Neural cell (in vitro differentiated cells): ENCODE measurements around the gene THAP7. TPM values are rescaled to one million over a fixed set of nuclear protein-coding genes. Genes with fewer than 3 reads are reported as not detected.

Source experiments
- H2AFZ ChIP-seq: fragments of 200-600, 300-800 bp; sonication (generic), shearing (Covaris generic); 2 replicates; pipeline ENCODE4 v1.6.0; 2014; ENCODE audit warnings: low read depth, mild to moderate bottlenecking, antibody characterized with exemption, low read length, moderate library complexity
- H3F3A ChIP-seq: fragments of 200-600 bp; shearing (Covaris generic); 2 replicates; pipeline ENCODE4 v1.6.1; 2016; ENCODE audit warnings: mild to moderate bottlenecking, moderate library complexity, mixed read lengths, antibody characterized with exemption, low read length; ENCODE audit not compliant: insufficient read depth, poor library complexity, severe bottlenecking
- H3K27ac ChIP-seq: fragments of 200-600, 300-800 bp; sonication (generic), shearing (Covaris generic); 2 replicates; pipeline ENCODE4 v1.5.1; 2014; ENCODE audit warnings: mild to moderate bottlenecking, low read length, moderate library complexity
- H3K27me3 ChIP-seq: fragments of 300-800, 200-600 bp; sonication (generic), shearing (Covaris generic); 2 replicates; pipeline ENCODE4 v1.6.0; 2014; ENCODE audit warnings: mild to moderate bottlenecking, low read depth, low read length, moderate library complexity; ENCODE audit not compliant: insufficient read depth
- H3K36me3 ChIP-seq: fragments of 300-800, 200-600 bp; sonication (generic), shearing (Covaris generic); 2 replicates; pipeline ENCODE4 v1.5.1; 2014; ENCODE audit warnings: mild to moderate bottlenecking, antibody characterized with exemption, low read length, moderate library complexity; ENCODE audit not compliant: insufficient read depth
- H3K4me2 ChIP-seq: fragments of 300-800, 200-600 bp; sonication (generic), shearing (Covaris generic); 2 replicates; pipeline ENCODE4 v1.6.0; 2014; ENCODE audit warnings: mild to moderate bottlenecking, low read length
- H3K4me3 ChIP-seq: fragments of 300-800, 200-600 bp; sonication (generic), shearing (Covaris generic); 2 replicates; pipeline ENCODE4 v1.5.1; 2014; ENCODE audit warnings: mild to moderate bottlenecking, low read length, moderate library complexity
- H3K79me2 ChIP-seq: fragments of 200-600 bp; shearing (Covaris generic); replicated peaks from 2 replicates; pipeline ENCODE4 v1.6.0; 2014; ENCODE audit warnings: mild to moderate bottlenecking, low read length, moderate library complexity; ENCODE audit not compliant: insufficient read depth
- H3K9ac ChIP-seq: fragments of 300-800, 200-600 bp; sonication (generic), shearing (Covaris generic); 2 replicates; pipeline ENCODE4 v1.6.1; 2016; ENCODE audit warnings: mild to moderate bottlenecking, low read length, mixed read lengths
- H3K9me2 ChIP-seq: fragments of 200-600 bp; shearing (Covaris generic); 2 replicates; pipeline ENCODE4 v1.6.1; 2016; ENCODE audit warnings: mild to moderate bottlenecking, low read length, mixed read lengths; ENCODE audit not compliant: insufficient read depth
- H3K9me3 ChIP-seq: fragments of 200-600, 300-800 bp; sonication (generic), shearing (Covaris generic); 2 replicates; pipeline ENCODE4 v1.6.1; 2016; ENCODE audit warnings: mild to moderate bottlenecking, mixed run types, low read length, moderate library complexity, mixed read lengths
- H4K20me1 ChIP-seq: fragments of 200-600 bp; shearing (Covaris generic); 2 replicates; pipeline ENCODE4 v1.6.1; 2016; ENCODE audit warnings: mild to moderate bottlenecking, mixed run types; ENCODE audit not compliant: insufficient read depth
- CTCF ChIP-seq: fragments of 450-650 bp; IDR thresholded peaks from 2 replicates; pipeline ENCODE4 v1.5.1; 2014; ENCODE audit warnings: antibody characterized with exemption, mild to moderate bottlenecking, moderate library complexity; ENCODE audit not compliant: poor library complexity, severe bottlenecking
- EP300 ChIP-seq: fragments of 450-650 bp; conservative IDR thresholded peaks from 2 replicates; pipeline ENCODE4 v1.6.1; 2014; ENCODE audit warnings: antibody characterized with exemption, mild to moderate bottlenecking, moderate library complexity; ENCODE audit not compliant: poor library complexity, severe bottlenecking
- EZH2 ChIP-seq: fragments of 200-600, 300-800 bp; shearing (Covaris generic), sonication (generic); IDR thresholded peaks from 2 replicates; pipeline ENCODE4 v1.6.1; 2014; ENCODE audit warnings: antibody characterized with exemption, low read length, borderline replicate concordance, mild to moderate bottlenecking; ENCODE audit not compliant: insufficient read depth, poor library complexity, severe bottlenecking
- MXI1 ChIP-seq: fragments of 450-650 bp; conservative IDR thresholded peaks from 2 replicates; pipeline ENCODE4 v1.6.1; 2014; ENCODE audit warnings: antibody characterized with exemption, mild to moderate bottlenecking; ENCODE audit not compliant: poor library complexity, severe bottlenecking
- POLR2AphosphoS5 ChIP-seq: IDR thresholded peaks from 2 replicates; pipeline ENCODE4 v1.6.1; 2012
- RAD21 ChIP-seq: fragments of 450-650 bp; conservative IDR thresholded peaks from 2 replicates; pipeline ENCODE4 v1.6.1; 2014; ENCODE audit warnings: antibody characterized with exemption, mild to moderate bottlenecking, moderate library complexity
- REST ChIP-seq: IDR thresholded peaks from 2 replicates; pipeline ENCODE4 v1.6.1; 2012; ENCODE audit warnings: borderline replicate concordance
- SMC3 ChIP-seq: fragments of 450-650 bp; conservative IDR thresholded peaks from 2 replicates; pipeline ENCODE4 v1.6.1; 2014; ENCODE audit warnings: antibody characterized with exemption, mild to moderate bottlenecking, moderate library complexity; ENCODE audit not compliant: poor library complexity
- TAF1 ChIP-seq: IDR thresholded peaks from 2 replicates; pipeline ENCODE4 v1.6.1; 2012; ENCODE audit warnings: low read depth
- polyA plus RNA-seq: library from polyadenylated mRNA; depleted of rRNA; stranded (reverse); fragments of >200 nt; gene quantifications from 2 replicates; pipeline ENCODE4 v1.2.3, GENCODE V29; 2014

Gene THAP7
- polyA plus RNA-seq, 1 donor from 2014 or later = 28.7 TPM

- Histone ChIP-seq H3K9me3 (no peaks in the 10 kb centered on the region), H3K4me3 (no peak overlapping the region), H3K27ac (no peak overlapping the region), H3K4me2 (no peak overlapping the region), H3K36me3 (no peaks in the 10 kb centered on the region), H4K20me1 (no peaks in the 10 kb centered on the region), H3K9ac (no peak overlapping the region), H3K79me2 (peaks cover 6% of the 10 kb centered on the region), H3K9me2 (no peaks in the 10 kb centered on the region), H3F3A (peaks cover 3% of the 10 kb centered on the region), H2AFZ (no peak overlapping the region), H3K27me3 (no peaks in the 10 kb centered on the region)
- TF ChIP-seq RAD21 = no peak
- TF ChIP-seq POLR2AphosphoS5 = no peak
- no peak for TF ChIP-seq CTCF
- no peak for TF ChIP-seq EP300
- TF ChIP-seq EZH2 = no peak
- TF ChIP-seq TAF1 = no peak
- no peak for TF ChIP-seq MXI1
- no peak for TF ChIP-seq SMC3
- TF ChIP-seq REST = no peak
Observed at GRCh38 chr22:21018314-21018713, 16.4 kb upstream of the THAP7 start.

- Histone ChIP-seq H3K27ac (peak overlapping the region; percentile 31), H3K27me3 (no peaks in the 10 kb centered on the region), H3K4me3 (no peak overlapping the region), H2AFZ (no peak overlapping the region), H3K9me3 (no peaks in the 10 kb centered on the region), H3K36me3 (no peaks in the 10 kb centered on the region), H3K79me2 (peaks cover 21% of the 10 kb centered on the region), H3F3A (peaks cover 3% of the 10 kb centered on the region), H3K9me2 (no peaks in the 10 kb centered on the region), H4K20me1 (no peaks in the 10 kb centered on the region), H3K4me2 (no peak overlapping the region), H3K9ac (no peak overlapping the region)
- TF ChIP-seq EP300 (no peak), POLR2AphosphoS5 (no peak), SMC3 (no peak), TAF1 (no peak), MXI1 (no peak), RAD21 (no peak), EZH2 (no peak), REST (no peak)
Observed at GRCh38 chr22:21016644-21017420, 14.9 kb upstream of the THAP7 start.
